ENCODE data around the gene RPUSD4.

RPUSD4 gene

GRCh38 chr11:126153006-126153405, 58.4 kb downstream of the RPUSD4 start:
- DNase-seq (ENCODE audit: low read depth): no peak
- TF ChIP-seq CTCF (IDR thresholded peaks at IDR 0.05; ENCODE audit: insufficient read depth, low read depth, low read length, missing control alignments): no peak
- no peak overlapping the region for H3K4me3 ChIP-seq (ENCODE audit: low read length)

DNA sequence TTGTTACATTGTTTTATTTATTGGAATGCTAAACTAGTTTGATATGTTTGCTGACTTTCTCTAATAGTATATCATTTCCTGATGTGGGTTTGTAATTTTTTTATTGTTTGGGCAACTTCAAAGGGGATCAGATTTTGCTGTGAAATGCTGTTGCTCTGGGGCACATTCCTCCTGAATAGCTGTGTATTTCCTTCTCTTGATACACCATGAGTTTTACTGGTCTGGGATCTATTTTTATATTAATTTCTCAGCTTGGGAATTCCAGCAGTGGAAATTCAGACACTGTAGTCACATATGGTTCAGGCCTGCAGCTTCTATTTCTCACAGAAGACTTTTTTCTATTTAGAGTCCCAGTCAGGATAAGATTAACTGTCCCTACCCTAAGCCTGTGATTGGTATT, 58.9 kb downstream of the RPUSD4 start:
- no peak for DNase-seq (ENCODE audit: low read depth)
- TF ChIP-seq CTCF (IDR thresholded peaks at IDR 0.05; ENCODE audit: insufficient read depth, low read depth, low read length, missing control alignments): no peak
- no peak overlapping the region for H3K4me3 ChIP-seq (ENCODE audit: low read length)

GRCh38 chr11:126152152-126152551, 59.3 kb downstream of the RPUSD4 start:
- H3K4me3 ChIP-seq (ENCODE audit: low read length): no peak overlapping the region
- no peak for TF ChIP-seq CTCF (IDR thresholded peaks at IDR 0.05; ENCODE audit: insufficient read depth, low read depth, low read length, missing control alignments)
- no peak for DNase-seq (ENCODE audit: low read depth)

Data from epithelial cell of esophagus (primary cell).